Measurements from ENCODE around the gene ATP5F1E. TPM values are rescaled to one million over a fixed set of nuclear protein-coding genes. Genes with fewer than 3 reads are reported as not detected.
A peak's percentile ranks its signal among the peaks of the same experiment; 100 is the strongest.

Gene ATP5F1E
- total RNA-seq, 2 donors from 2014 or later = 58.3 to 74.7 TPM

- intact Hi-C loops (cut with DNase I) = no loop called here
- DNase-seq (ENCODE audit: low spot score) = peak; percentile 11
These were observed 35.9 kb downstream of the ATP5F1E start for GRCh38 chr20:58996226-58996611.

GRCh38 chr20:58995461-58996225 is 36.5 kb downstream of the ATP5F1E start:
- intact Hi-C loops (cut with DNase I) = no loop called here

GRCh38 chr20:58994390-58995159 is 37.6 kb downstream of the ATP5F1E start:
- DNase-seq (ENCODE audit: low spot score) = peak; percentile 64
- intact Hi-C loops (cut with DNase I) = no loop called here

More at GRCh38 chr20:58995461-58996225, 36.5 kb downstream of the ATP5F1E start:
- peak; percentile 49 for DNase-seq (ENCODE audit: low spot score)

- peak; percentile 12 for DNase-seq (ENCODE audit: low spot score)
These were observed 38.5 kb downstream of the ATP5F1E start for GRCh38 chr20:58993332-58994248.

GRCh38 chr20:58992911-58993310 is 39.2 kb downstream of the ATP5F1E start:
- peak; percentile 6 for DNase-seq (ENCODE audit: low spot score)
- intact Hi-C loops (cut with DNase I) = no loop called here

More at GRCh38 chr20:58993332-58994248, 38.5 kb downstream of the ATP5F1E start:
- intact Hi-C loops (cut with DNase I) = no loop called here

GRCh38 chr20:58991715-58992114 is 40.4 kb downstream of the ATP5F1E start:
- peak; percentile 38 for DNase-seq (ENCODE audit: low spot score)
- intact Hi-C loops (cut with DNase I) = no loop called here

GRCh38 chr20:58990651-58991445 is 41.3 kb downstream of the ATP5F1E start:
- intact Hi-C loops (cut with DNase I) = no loop called here
- DNase-seq (ENCODE audit: low spot score) = peak; percentile 43

- peak; percentile 52 for DNase-seq (ENCODE audit: low spot score)
- intact Hi-C loops (cut with DNase I) = loop anchor here in 1 of 2 donors (10.0 kb wide), 1 partner anchor 94 kb away; no protein-coding TSS in a partner anchor
These were observed 42.9 kb downstream of the ATP5F1E start for GRCh38 chr20:58989196-58989595.

- intact Hi-C loops (cut with DNase I) = loop anchor here in 1 of 2 donors (10.0 kb wide), 1 partner anchor 94 kb away; no protein-coding TSS in a partner anchor
These were observed 43.6 kb downstream of the ATP5F1E start for GRCh38 chr20:58988565-58988882.

GRCh38 chr20:58987790-58988564 is 44.2 kb downstream of the ATP5F1E start:
- intact Hi-C loops (cut with DNase I) = loop anchor here in 1 of 2 donors (10.0 kb wide), 1 partner anchor 93 kb away; no protein-coding TSS in a partner anchor
- DNase-seq (ENCODE audit: low spot score) = peak; percentile 51

More at GRCh38 chr20:58988565-58988882, 43.6 kb downstream of the ATP5F1E start:
- DNase-seq (ENCODE audit: low spot score) = no peak

- DNase-seq (ENCODE audit: low spot score) = peak; percentile 58
- intact Hi-C loops (cut with DNase I) = loop anchor here in 1 of 2 donors (10.0 kb wide), 1 partner anchor 92 kb away; no protein-coding TSS in a partner anchor
These were observed 45.1 kb downstream of the ATP5F1E start for GRCh38 chr20:58986968-58987517.

- intact Hi-C loops (cut with DNase I) = loop anchor here in 1 of 2 donors (10.0 kb wide), 1 partner anchor 92 kb away; no protein-coding TSS in a partner anchor
- peak; percentile 26 for DNase-seq (ENCODE audit: low spot score)
These were observed 45.7 kb downstream of the ATP5F1E start for GRCh38 chr20:58986286-58986967.

- intact Hi-C loops (cut with DNase I) = loop anchor here in 1 of 2 donors (10.0 kb wide), 1 partner anchor 91 kb away; no protein-coding TSS in a partner anchor
- no peak for DNase-seq (ENCODE audit: low spot score)
These were observed 46.5 kb downstream of the ATP5F1E start for GRCh38 chr20:58985656-58986055.

- no peak for DNase-seq (ENCODE audit: low spot score)
These were observed 47.4 kb downstream of the ATP5F1E start for GRCh38 chr20:58984691-58985090.

GRCh38 chr20:58983115-58983468 is 49.0 kb downstream of the ATP5F1E start:
- intact Hi-C loops (cut with DNase I) = loop anchor here in 1 of 2 donors (10.0 kb wide), 1 partner anchor 88 kb away; no protein-coding TSS in a partner anchor
- peak; percentile 29 for DNase-seq (ENCODE audit: low spot score)

More at GRCh38 chr20:58984691-58985090, 47.4 kb downstream of the ATP5F1E start:
- intact Hi-C loops (cut with DNase I) = loop anchor here in 1 of 2 donors (10.0 kb wide), 1 partner anchor 90 kb away; no protein-coding TSS in a partner anchor

GRCh38 chr20:58982406-58983114 is 49.6 kb downstream of the ATP5F1E start:
- peak; percentile 66 for DNase-seq (ENCODE audit: low spot score)

More at GRCh38 chr20:58982406-58983114, 49.6 kb downstream of the ATP5F1E start:
- intact Hi-C loops (cut with DNase I) = loop anchor here in 1 of 2 donors (10.0 kb wide), 1 partner anchor 88 kb away; no protein-coding TSS in a partner anchor

Measured in posterior vena cava (tissue), 2 donors.